GM13976 (cell line): ENCODE data around the gene SCUBE1.

Experiments
- DNase-seq: peaks from one replicate; pipeline ENCODE4 v3.0.0; 2012; ENCODE audit warnings: low spot score
- CTCF ChIP-seq: IDR thresholded peaks from 2 replicates; pipeline ENCODE4 v1.5.1; 2012; ENCODE audit warnings: borderline replicate concordance, mild to moderate bottlenecking; ENCODE audit not compliant: insufficient read depth; ENCODE audit errors: extremely low read depth, missing control alignments, control extremely low read depth
- in situ Hi-C: fragments of 300-500 bp; cut with MboI; formaldehyde crosslinking; loops from one replicate; pipeline ENCODE4 v1.12.0; 2022; ENCODE audit warnings: low sequenced_read_pairs, mixed read lengths, inconsistent platforms; ENCODE audit not compliant: unreplicated experiment

SCUBE1 gene

GRCh38 chr22:43277987-43278601, 65.1 kb downstream of the SCUBE1 start:
- no peak for DNase-seq
- in situ Hi-C loops: loop anchor here (10.0 kb wide), 2 partner anchors 67 to 107 kb away; partner anchors contain the start of gene SCUBE1
- TF ChIP-seq CTCF: no peak

- in situ Hi-C loops: loop anchor here (10.0 kb wide), 2 partner anchors 68 to 108 kb away; partner anchors contain the start of gene SCUBE1
- TF ChIP-seq CTCF: no peak
Observed at GRCh38 chr22:43277091-43277490, 66.1 kb downstream of the SCUBE1 start.

GRCh38 chr22:43276321-43276720, 66.9 kb downstream of the SCUBE1 start:
- TF ChIP-seq CTCF: no peak
- in situ Hi-C loops: loop anchor here (10.0 kb wide), 2 partner anchors 68 to 108 kb away; partner anchors contain the start of gene SCUBE1
- no peak for DNase-seq

More at GRCh38 chr22:43277091-43277490, 66.1 kb downstream of the SCUBE1 start:
- no peak for DNase-seq

GRCh38 chr22:43275545-43276317, 67.4 kb downstream of the SCUBE1 start:
- in situ Hi-C loops: loop anchor here (10.0 kb wide), 2 partner anchors 69 to 109 kb away; partner anchors contain the start of gene SCUBE1
- no peak for DNase-seq
- TF ChIP-seq CTCF: no peak

GRCh38 chr22:43274595-43275240, 68.5 kb downstream of the SCUBE1 start:
- in situ Hi-C loops: loop anchor here (10.0 kb wide), 2 partner anchors 70 to 110 kb away; partner anchors contain the start of gene SCUBE1
- TF ChIP-seq CTCF: no peak
- no peak for DNase-seq

- peak; percentile 87 for DNase-seq
- in situ Hi-C loops: loop anchor here (10.0 kb wide), 2 partner anchors 71 to 111 kb away; partner anchors contain the start of gene SCUBE1
- peak; percentile 84 for TF ChIP-seq CTCF
Observed at GRCh38 chr22:43273902-43274484, 69.2 kb downstream of the SCUBE1 start.
